ENCODE data around the gene DONSON. TPM values are rescaled to one million over a fixed set of nuclear protein-coding genes. Genes with fewer than 3 reads are reported as not detected.
A peak's percentile ranks its signal among the peaks of the same experiment; 100 is the strongest.

The DONSON gene
- total and polyA plus RNA-seq, 9 of the 15 experiments (the other 6 are each of a cell fraction or from before 2014, with no cell fraction given), result 26.7 to 124 (median 62.6) TPM

DNA sequence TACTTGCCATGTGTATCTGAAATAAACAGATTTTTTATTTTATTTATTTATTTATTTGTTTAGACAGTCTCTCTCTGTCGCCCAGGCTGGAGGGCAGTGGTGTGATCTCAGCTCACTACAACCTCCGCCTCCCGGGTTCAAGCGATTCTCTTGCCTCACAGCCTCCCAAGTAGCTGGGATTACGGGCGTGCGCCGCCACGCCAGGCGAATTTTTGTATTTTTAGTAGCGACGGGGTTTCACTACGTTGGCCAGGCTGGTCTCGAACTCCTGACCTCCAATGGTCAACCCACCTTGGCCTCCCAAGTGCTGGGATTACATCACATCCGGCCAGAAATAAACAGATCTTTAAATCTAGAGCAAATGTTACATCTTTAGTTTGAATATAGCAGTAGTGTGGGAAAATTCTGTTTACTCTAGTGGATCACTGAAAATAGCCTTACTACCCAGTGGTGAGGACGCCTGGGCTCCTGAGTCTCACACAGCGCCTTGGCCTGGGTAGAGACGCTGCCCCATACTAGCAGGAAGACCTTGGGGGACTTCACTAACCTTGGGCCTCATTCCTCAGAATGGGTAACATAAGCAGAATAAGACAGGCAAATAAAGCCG lies 47.3 kb downstream of the DONSON start (continued):
- no peak for TF ChIP-seq TCFL5 (CRISPR knock-in tag; conservative IDR thresholded peaks at IDR 0.05)
- TF ChIP-seq, protein P1, sequence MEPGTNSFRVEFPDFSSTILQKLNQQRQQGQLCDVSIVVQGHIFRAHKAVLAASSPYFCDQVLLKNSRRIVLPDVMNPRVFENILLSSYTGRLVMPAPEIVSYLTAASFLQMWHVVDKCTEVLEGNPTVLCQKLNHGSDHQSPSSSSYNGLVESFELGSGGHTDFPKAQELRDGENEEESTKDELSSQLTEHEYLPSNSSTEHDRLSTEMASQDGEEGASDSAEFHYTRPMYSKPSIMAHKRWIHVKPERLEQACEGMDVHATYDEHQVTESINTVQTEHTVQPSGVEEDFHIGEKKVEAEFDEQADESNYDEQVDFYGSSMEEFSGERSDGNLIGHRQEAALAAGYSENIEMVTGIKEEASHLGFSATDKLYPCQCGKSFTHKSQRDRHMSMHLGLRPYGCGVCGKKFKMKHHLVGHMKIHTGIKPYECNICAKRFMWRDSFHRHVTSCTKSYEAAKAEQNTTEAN (CRISPR knock-in tag; IDR thresholded peaks at IDR 0.05), result no peak
- no peak for TF ChIP-seq SNIP1 (IDR thresholded peaks at IDR 0.05; ENCODE audit: low read depth)
- TF ChIP-seq, protein P2, sequence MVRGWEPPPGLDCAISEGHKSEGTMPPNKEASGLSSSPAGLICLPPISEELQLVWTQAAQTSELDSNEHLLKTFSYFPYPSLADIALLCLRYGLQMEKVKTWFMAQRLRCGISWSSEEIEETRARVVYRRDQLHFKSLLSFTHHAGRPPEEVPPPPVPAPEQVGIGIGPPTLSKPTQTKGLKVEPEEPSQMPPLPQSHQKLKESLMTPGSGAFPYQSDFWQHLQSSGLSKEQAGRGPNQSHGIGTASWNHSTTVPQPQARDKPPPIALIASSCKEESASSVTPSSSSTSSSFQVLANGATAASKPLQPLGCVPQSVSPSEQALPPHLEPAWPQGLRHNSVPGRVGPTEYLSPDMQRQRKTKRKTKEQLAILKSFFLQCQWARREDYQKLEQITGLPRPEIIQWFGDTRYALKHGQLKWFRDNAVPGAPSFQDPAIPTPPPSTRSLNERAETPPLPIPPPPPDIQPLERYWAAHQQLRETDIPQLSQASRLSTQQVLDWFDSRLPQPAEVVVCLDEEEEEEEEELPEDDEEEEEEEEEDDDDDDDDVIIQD (CRISPR knock-in tag; IDR thresholded peaks at IDR 0.05), result no peak
- TF ChIP-seq POLR2G (IDR thresholded peaks at IDR 0.05; ENCODE audit: low read depth, low read length), result no peak; the same call in 1 of the 2 replicates
- TF ChIP-seq ZNF699 (CRISPR knock-in tag; IDR thresholded peaks at IDR 0.05; ENCODE audit: insufficient replicate concordance), result no peak
- TF ChIP-seq RBM34 (IDR thresholded peaks at IDR 0.05; ENCODE audit: borderline replicate concordance, insufficient read depth, low read length), result no peak
- TF ChIP-seq GTF2B (IDR thresholded peaks at IDR 0.05; ENCODE audit: extremely low read depth, insufficient read length), result no peak
- 0 out of 2 replicates have a peak, but pooled peaks have one; percentile 40 for TF ChIP-seq ZKSCAN1 (IDR thresholded peaks at IDR 0.05; ENCODE audit: low read depth, low read length)
- TF ChIP-seq GABPB1 (CRISPR knock-in tag; IDR thresholded peaks at IDR 0.05), result no peak
- TF ChIP-seq CREB3L1 (IDR thresholded peaks at IDR 0.05; ENCODE audit: borderline replicate concordance, low read depth), result no peak
- no peak; the same call in 1 of the 2 replicates for TF ChIP-seq ATF4 (CRISPR knock-in tag; IDR thresholded peaks at IDR 0.05)
- TF ChIP-seq ARID1B (IDR thresholded peaks at IDR 0.05), result no peak; the same call in 1 of the 2 replicates
- no peak for TF ChIP-seq KLF13 (tag; IDR thresholded peaks at IDR 0.05; ENCODE audit: borderline replicate concordance, low read depth)
- TF ChIP-seq ZNF134 (CRISPR knock-in tag; conservative IDR thresholded peaks at IDR 0.05), result no peak
- no peak for TF ChIP-seq RBM15 (IDR thresholded peaks at IDR 0.05; ENCODE audit: insufficient read depth, low read length)
- no peak for TF ChIP-seq PHF8 (IDR thresholded peaks at IDR 0.05; ENCODE audit: borderline replicate concordance, low read length)
- no peak for TF ChIP-seq DNMT1 (IDR thresholded peaks at IDR 0.05)
- TF ChIP-seq SIN3B (IDR thresholded peaks at IDR 0.05; ENCODE audit: low read depth), result no peak
- no peak for TF ChIP-seq ZNF263 (CRISPR knock-in tag; IDR thresholded peaks at IDR 0.05; ENCODE audit: borderline replicate concordance)
- TF ChIP-seq MYC (IDR thresholded peaks at IDR 0.05; ENCODE audit: low read depth, low read length), result peak; percentile 32; the same call in 1 of the 2 replicates
- TF ChIP-seq MYC (CRISPR knock-in tag; IDR thresholded peaks at IDR 0.05; ENCODE audit: borderline replicate concordance, low read depth), result no peak
- TF ChIP-seq ZNF584 (CRISPR knock-in tag; IDR thresholded peaks at IDR 0.05; ENCODE audit: low read depth), result no peak
